ENCODE data around the gene NRGN. TPM values are rescaled to one million over a fixed set of nuclear protein-coding genes. Genes with fewer than 3 reads are reported as not detected.

NRGN gene
- total RNA-seq, 1 experiment from 2014 or later, result 2.9 TPM

DNA sequence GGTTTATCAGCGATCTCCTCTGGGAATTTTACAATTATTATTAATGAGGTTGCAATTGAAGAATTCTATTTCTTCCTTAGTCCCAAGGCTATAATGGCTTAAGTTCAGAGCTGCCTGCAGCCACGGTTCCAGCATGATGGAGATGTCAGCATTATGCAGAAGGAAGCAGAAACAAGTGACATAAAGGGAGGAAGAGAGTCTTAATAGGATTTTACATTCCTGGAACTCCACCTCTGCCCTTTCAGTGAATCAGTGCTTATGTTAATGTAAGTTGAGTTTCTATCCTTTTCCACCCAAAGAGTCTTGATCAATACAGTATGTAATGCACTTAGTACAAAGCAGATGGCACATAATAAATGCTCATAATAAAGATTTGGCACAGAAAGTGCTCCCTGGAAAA, 11.6 kb upstream of the NRGN start (continued):
- TF ChIP-seq FOXP1 (CRISPR knock-in tag; IDR thresholded peaks at IDR 0.05; ENCODE audit: borderline replicate concordance) (no peak), RORB (CRISPR knock-in tag; IDR thresholded peaks at IDR 0.05) (no peak)
- TF ChIP-seq, protein P1, sequence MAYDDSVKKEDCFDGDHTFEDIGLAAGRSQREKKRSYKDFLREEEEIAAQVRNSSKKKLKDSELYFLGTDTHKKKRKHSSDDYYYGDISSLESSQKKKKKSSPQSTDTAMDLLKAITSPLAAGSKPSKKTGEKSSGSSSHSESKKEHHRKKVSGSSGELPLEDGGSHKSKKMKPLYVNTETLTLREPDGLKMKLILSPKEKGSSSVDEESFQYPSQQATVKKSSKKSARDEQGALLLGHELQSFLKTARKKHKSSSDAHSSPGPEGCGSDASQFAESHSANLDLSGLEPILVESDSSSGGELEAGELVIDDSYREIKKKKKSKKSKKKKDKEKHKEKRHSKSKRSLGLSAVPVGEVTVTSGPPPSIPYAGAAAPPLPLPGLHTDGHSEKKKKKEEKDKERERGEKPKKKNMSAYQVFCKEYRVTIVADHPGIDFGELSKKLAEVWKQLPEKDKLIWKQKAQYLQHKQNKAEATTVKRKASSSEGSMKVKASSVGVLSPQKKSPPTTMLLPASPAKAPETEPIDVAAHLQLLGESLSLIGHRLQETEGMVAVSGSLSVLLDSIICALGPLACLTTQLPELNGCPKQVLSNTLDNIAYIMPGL (CRISPR knock-in tag; IDR thresholded peaks at IDR 0.05), result no peak
- TF ChIP-seq, protein P2, sequence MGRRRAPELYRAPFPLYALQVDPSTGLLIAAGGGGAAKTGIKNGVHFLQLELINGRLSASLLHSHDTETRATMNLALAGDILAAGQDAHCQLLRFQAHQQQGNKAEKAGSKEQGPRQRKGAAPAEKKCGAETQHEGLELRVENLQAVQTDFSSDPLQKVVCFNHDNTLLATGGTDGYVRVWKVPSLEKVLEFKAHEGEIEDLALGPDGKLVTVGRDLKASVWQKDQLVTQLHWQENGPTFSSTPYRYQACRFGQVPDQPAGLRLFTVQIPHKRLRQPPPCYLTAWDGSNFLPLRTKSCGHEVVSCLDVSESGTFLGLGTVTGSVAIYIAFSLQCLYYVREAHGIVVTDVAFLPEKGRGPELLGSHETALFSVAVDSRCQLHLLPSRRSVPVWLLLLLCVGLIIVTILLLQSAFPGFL (CRISPR knock-in tag; IDR thresholded peaks at IDR 0.05; ENCODE audit: borderline replicate concordance), result no peak

DNA sequence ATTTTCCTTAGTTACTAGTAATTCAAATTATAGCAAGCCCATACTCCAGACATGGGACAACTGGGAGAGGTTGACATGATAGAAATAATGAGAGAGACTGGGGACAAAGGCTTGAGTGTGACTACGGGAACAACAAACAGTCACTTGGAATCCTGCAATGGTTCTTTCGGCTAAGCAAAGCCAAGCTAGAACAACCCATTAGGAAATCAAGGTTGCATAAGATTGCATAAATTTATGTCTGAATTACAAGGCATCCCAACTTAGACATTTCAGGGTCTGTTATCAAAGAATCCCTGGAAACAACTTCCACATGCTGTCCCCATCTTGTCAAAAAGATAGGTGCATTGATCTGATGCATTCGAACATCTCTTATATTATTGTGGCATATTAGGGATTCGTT, 10.2 kb upstream of the NRGN start:
- Mint-ChIP-seq H3K4me1 (peaks cover 30% of the 10 kb centered on the region), H3K27ac (no peak overlapping the region), H3K27me3 (ENCODE audit: low read depth) (peaks cover 28% of the 10 kb centered on the region), H3K9me3 (no peaks in the 10 kb centered on the region), H3K36me3 (no peaks in the 10 kb centered on the region), H3K4me3 (no peak overlapping the region)
- ChIA-PET CTCF (no interaction called here), POLR2A (no interaction called here)
- no peak for ATAC-seq
- DNase-seq (ENCODE audit: low spot score), result no peak
- TF ChIP-seq GABPB1 (CRISPR knock-in tag; IDR thresholded peaks at IDR 0.05) (no peak), ZNF317 (CRISPR knock-in tag; IDR thresholded peaks at IDR 0.05; ENCODE audit: borderline replicate concordance, low read depth) (no peak), RORB (CRISPR knock-in tag; IDR thresholded peaks at IDR 0.05) (no peak), JUN (CRISPR knock-in tag; IDR thresholded peaks at IDR 0.05) (no peak), NFATC4 (CRISPR knock-in tag; IDR thresholded peaks at IDR 0.05) (no peak)
- TF ChIP-seq, protein P3, sequence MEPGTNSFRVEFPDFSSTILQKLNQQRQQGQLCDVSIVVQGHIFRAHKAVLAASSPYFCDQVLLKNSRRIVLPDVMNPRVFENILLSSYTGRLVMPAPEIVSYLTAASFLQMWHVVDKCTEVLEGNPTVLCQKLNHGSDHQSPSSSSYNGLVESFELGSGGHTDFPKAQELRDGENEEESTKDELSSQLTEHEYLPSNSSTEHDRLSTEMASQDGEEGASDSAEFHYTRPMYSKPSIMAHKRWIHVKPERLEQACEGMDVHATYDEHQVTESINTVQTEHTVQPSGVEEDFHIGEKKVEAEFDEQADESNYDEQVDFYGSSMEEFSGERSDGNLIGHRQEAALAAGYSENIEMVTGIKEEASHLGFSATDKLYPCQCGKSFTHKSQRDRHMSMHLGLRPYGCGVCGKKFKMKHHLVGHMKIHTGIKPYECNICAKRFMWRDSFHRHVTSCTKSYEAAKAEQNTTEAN (CRISPR knock-in tag; IDR thresholded peaks at IDR 0.05), result no peak
- TF ChIP-seq, protein P4, sequence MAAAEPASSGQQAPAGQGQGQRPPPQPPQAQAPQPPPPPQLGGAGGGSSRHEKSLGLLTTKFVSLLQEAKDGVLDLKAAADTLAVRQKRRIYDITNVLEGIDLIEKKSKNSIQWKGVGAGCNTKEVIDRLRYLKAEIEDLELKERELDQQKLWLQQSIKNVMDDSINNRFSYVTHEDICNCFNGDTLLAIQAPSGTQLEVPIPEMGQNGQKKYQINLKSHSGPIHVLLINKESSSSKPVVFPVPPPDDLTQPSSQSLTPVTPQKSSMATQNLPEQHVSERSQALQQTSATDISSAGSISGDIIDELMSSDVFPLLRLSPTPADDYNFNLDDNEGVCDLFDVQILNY (CRISPR knock-in tag; IDR thresholded peaks at IDR 0.05), result no peak
- TF ChIP-seq, protein P5, sequence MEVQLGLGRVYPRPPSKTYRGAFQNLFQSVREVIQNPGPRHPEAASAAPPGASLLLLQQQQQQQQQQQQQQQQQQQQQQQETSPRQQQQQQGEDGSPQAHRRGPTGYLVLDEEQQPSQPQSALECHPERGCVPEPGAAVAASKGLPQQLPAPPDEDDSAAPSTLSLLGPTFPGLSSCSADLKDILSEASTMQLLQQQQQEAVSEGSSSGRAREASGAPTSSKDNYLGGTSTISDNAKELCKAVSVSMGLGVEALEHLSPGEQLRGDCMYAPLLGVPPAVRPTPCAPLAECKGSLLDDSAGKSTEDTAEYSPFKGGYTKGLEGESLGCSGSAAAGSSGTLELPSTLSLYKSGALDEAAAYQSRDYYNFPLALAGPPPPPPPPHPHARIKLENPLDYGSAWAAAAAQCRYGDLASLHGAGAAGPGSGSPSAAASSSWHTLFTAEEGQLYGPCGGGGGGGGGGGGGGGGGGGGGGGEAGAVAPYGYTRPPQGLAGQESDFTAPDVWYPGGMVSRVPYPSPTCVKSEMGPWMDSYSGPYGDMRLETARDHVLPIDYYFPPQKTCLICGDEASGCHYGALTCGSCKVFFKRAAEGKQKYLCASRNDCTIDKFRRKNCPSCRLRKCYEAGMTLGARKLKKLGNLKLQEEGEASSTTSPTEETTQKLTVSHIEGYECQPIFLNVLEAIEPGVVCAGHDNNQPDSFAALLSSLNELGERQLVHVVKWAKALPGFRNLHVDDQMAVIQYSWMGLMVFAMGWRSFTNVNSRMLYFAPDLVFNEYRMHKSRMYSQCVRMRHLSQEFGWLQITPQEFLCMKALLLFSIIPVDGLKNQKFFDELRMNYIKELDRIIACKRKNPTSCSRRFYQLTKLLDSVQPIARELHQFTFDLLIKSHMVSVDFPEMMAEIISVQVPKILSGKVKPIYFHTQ (CRISPR knock-in tag; IDR thresholded peaks at IDR 0.05), result no peak
- TF ChIP-seq, protein P6, sequence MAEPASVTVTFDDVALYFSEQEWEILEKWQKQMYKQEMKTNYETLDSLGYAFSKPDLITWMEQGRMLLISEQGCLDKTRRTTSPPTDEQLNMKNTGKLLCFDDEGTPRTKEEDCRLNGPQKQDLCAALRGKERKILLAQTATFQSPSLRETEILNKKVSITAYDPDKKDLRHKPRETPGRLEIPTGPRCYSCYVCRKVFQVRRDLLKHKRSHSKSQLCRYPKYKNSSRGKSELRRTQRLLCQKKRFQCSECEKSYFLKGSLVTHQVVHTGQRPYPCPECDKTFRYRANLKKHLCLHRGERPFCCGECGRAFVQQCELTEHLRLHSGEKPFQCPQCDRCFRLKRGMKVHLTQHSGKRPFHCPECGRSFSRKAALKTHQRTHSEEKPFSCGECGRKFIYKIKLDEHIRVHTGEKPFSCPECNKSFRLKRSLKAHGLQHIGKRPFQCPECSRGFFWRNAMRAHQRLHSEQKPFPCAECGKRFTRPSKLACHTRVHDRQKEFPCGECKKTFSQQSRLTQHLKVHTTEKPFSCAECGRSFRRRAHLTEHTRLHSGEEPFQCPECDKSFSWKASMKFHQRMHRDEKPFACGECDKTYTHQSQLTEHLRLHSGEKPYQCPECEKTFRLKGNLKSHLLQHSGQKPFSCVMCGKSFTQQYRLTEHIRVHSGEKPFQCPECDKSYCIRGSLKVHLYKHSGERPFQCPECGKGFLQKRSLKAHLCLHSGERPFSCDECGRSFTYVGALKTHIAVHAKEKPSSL (CRISPR knock-in tag; conservative IDR thresholded peaks at IDR 0.05), result no peak

DNA sequence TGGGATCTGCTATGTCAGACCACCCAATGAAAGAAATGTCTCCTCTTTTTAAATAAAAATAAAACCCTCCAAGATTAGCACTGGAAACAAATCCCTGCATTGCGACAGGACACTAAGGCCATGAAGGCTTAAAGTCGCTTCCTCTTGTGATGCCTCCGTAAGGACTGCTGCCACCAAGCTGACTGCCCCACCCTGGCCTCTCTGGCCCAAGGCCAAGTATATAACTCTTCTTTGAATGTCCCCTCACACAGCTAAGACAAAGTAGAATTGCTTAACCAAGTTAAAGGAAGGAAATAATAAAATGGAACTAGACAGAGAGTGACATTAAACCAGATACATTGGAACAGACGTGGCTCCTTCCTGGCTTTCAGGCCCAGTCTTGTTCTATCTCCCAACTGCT, 7.5 kb upstream of the NRGN start:
- DNase-seq (ENCODE audit: low spot score), result no peak
- H3K27me3 Mint-ChIP-seq (ENCODE audit: low read depth), result peaks cover 40% of the 10 kb centered on the region
- TF ChIP-seq, protein P5 (CRISPR knock-in tag; IDR thresholded peaks at IDR 0.05), result no peak
- TF ChIP-seq FOXK1 (CRISPR knock-in tag; IDR thresholded peaks at IDR 0.05), result no peak
- TF ChIP-seq, protein P7, sequence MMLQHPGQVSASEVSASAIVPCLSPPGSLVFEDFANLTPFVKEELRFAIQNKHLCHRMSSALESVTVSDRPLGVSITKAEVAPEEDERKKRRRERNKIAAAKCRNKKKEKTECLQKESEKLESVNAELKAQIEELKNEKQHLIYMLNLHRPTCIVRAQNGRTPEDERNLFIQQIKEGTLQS (CRISPR knock-in tag; conservative IDR thresholded peaks at IDR 0.05), result no peak
- TF ChIP-seq, protein P6 (CRISPR knock-in tag; conservative IDR thresholded peaks at IDR 0.05), result no peak
- no peak for TF ChIP-seq TP53 (CRISPR knock-in tag; IDR thresholded peaks at IDR 0.05)
- no peak for TF ChIP-seq ZNF219 (CRISPR knock-in tag; IDR thresholded peaks at IDR 0.05; ENCODE audit: borderline replicate concordance)

More for the DNA sequence above, 7.5 kb upstream of the NRGN start:
- peaks cover 12% of the 10 kb centered on the region for H3K4me1 Mint-ChIP-seq
- ChIA-PET CTCF (interaction anchor here (1.6 kb wide), 1 partner anchor 14 kb away, joined by 6 read pairs; no protein-coding TSS in a partner anchor), POLR2A (no interaction called here)
- H3K9me3 Mint-ChIP-seq, result no peaks in the 10 kb centered on the region
- H3K36me3 Mint-ChIP-seq, result no peaks in the 10 kb centered on the region
- ATAC-seq, result no peak
- H3K4me3 Mint-ChIP-seq, result no peak overlapping the region
- H3K27ac Mint-ChIP-seq, result no peak overlapping the region
